HG03095 (cell line): ENCODE results near the gene ICE2.

Experiments
- ATAC-seq: cut with Tn5 transposase; IDR thresholded peaks from one replicate; pipeline ENCODE4 v1.9.1; 2021; ENCODE audit warnings: moderate library complexity; ENCODE audit not compliant: unreplicated experiment

The ICE2 gene

GRCh38 chr15:60457985-60458384, 21.0 kb downstream of the ICE2 start:
- no peak for ATAC-seq

- no peak for ATAC-seq
These were observed 24.1 kb downstream of the ICE2 start for GRCh38 chr15:60454824-60455223.

- no peak for ATAC-seq
These were observed 30.1 kb downstream of the ICE2 start for GRCh38 chr15:60448668-60449360.

- no peak for ATAC-seq
These were observed 34.5 kb downstream of the ICE2 start for GRCh38 chr15:60444289-60444912.

- no peak for ATAC-seq
These were observed 36.2 kb downstream of the ICE2 start for GRCh38 chr15:60442763-60443162.

GRCh38 chr15:60442031-60442650, 36.8 kb downstream of the ICE2 start:
- ATAC-seq: no peak

- ATAC-seq: no peak
These were observed 37.6 kb downstream of the ICE2 start for GRCh38 chr15:60441331-60441730.

- no peak for ATAC-seq
These were observed 40.3 kb downstream of the ICE2 start for GRCh38 chr15:60438646-60439045.

GRCh38 chr15:60428935-60429334, 50.0 kb downstream of the ICE2 start:
- ATAC-seq: no peak

GRCh38 chr15:60426870-60427508, 52.0 kb downstream of the ICE2 start:
- no peak for ATAC-seq

GRCh38 chr15:60425461-60425860, 53.5 kb downstream of the ICE2 start:
- ATAC-seq: no peak

- ATAC-seq: no peak
These were observed 54.9 kb downstream of the ICE2 start for GRCh38 chr15:60424006-60424405.

GRCh38 chr15:60423537-60423936, 55.4 kb downstream of the ICE2 start:
- ATAC-seq: no peak

- no peak for ATAC-seq
These were observed 57.4 kb downstream of the ICE2 start for GRCh38 chr15:60421544-60421943.

- no peak for ATAC-seq
These were observed 58.7 kb downstream of the ICE2 start for GRCh38 chr15:60420203-60420716.

- ATAC-seq: no peak
These were observed 59.2 kb downstream of the ICE2 start for GRCh38 chr15:60419753-60420152.

- ATAC-seq: no peak
These were observed 60.8 kb downstream of the ICE2 start for GRCh38 chr15:60418096-60418495.

- no peak for ATAC-seq
These were observed 61.8 kb downstream of the ICE2 start for GRCh38 chr15:60417112-60417511.

GRCh38 chr15:60416484-60416883, 62.5 kb downstream of the ICE2 start:
- ATAC-seq: no peak

- ATAC-seq: no peak
These were observed 64.8 kb downstream of the ICE2 start for GRCh38 chr15:60414016-60414682.

- ATAC-seq: no peak
These were observed 65.6 kb downstream of the ICE2 start for GRCh38 chr15:60413231-60413824.
